Panc1 (cell line): ENCODE data around the gene NELFB. TPM values are rescaled to one million over a fixed set of nuclear protein-coding genes. Genes with fewer than 3 reads are reported as not detected.

ENCODE experiments used
- ATAC-seq: fragments of 200-7000 bp; cut with Tn5 transposase; 2 replicates; pipeline ENCODE4 v1.9.1; 2020; ENCODE audit warnings: mild to moderate bottlenecking, moderate library complexity
- BruUV-seq: library from RNA; stranded (reverse); fragments of 400-500 nt; replicated peaks from 2 replicates; lab custom pipeline; 2021; lab: Mats Ljungman, UMichigan
- CTCF ChIA-PET: fragments of 300-600 bp; sonication (Branson Sonifier 250); formaldehyde crosslinking; loops from one replicate; lab custom pipeline; 2022; ENCODE audit warnings: antibody characterized with exemption; lab: Charles Lee
- POLR2A ChIA-PET: fragments of 300-600 bp; sonication (Branson Sonifier 250); formaldehyde crosslinking; loops from one replicate; lab custom pipeline; 2022; ENCODE audit warnings: antibody characterized with exemption; lab: Charles Lee
- DNase-seq: peaks from one replicate; pipeline ENCODE4 v3.0.0-alpha.2; 2010; ENCODE audit warnings: low read depth, low spot score
- H3K27ac ChIP-seq: 2 replicates; pipeline ENCODE4 v1.5.1; 2011; ENCODE audit warnings: mild to moderate bottlenecking, low read length, inconsistent platforms
- H3K27me3 ChIP-seq: fragments of 200-500 bp; sonication (Bioruptor generic); 2 replicates; pipeline ENCODE4 v1.6.0; 2014; ENCODE audit warnings: low read length, inconsistent platforms; ENCODE audit not compliant: control insufficient read depth, insufficient read depth
- H3K36me3 ChIP-seq: fragments of 200-500 bp; sonication (Bioruptor generic); 2 replicates; pipeline ENCODE4 v1.5.1; 2014; ENCODE audit warnings: inconsistent platforms, mild to moderate bottlenecking, low read length, moderate library complexity; ENCODE audit not compliant: control insufficient read depth, insufficient read depth
- H3K4me1 ChIP-seq: 2 replicates; pipeline ENCODE4 v1.5.1; 2011; ENCODE audit warnings: inconsistent platforms, mild to moderate bottlenecking, low read length, moderate library complexity; ENCODE audit not compliant: control insufficient read depth, insufficient read depth
- H3K4me3 ChIP-seq, 2 experiments: 2 replicates each; pipeline ENCODE4 v1.5.1; 2011 to 2012; ENCODE audit warnings: low read depth in 2 of 2, low read length in 2 of 2, mild to moderate bottlenecking in 2 of 2, inconsistent platforms in 1 of 2, moderate library complexity in 1 of 2
- H3K9me3 ChIP-seq: fragments of 200-500 bp; sonication (Bioruptor generic); 2 replicates; pipeline ENCODE4 v1.5.1; 2014; ENCODE audit warnings: low read depth, mild to moderate bottlenecking, inconsistent platforms, low read length, moderate library complexity; ENCODE audit not compliant: control insufficient read depth, insufficient read depth
- POLR2AphosphoS5 ChIP-seq: IDR thresholded peaks from 2 replicates; pipeline ENCODE4 v1.6.1; 2012; ENCODE audit warnings: mild to moderate bottlenecking, low read depth, low read length, moderate library complexity
- SIN3A ChIP-seq: IDR thresholded peaks from 2 replicates; pipeline ENCODE4 v1.6.1; 2012; ENCODE audit warnings: low read depth, mild to moderate bottlenecking, low read length, moderate library complexity, borderline replicate concordance; ENCODE audit not compliant: insufficient read depth
- TCF7L2 ChIP-seq: IDR thresholded peaks from 2 replicates; pipeline ENCODE4 v1.6.1; 2011; ENCODE audit warnings: mild to moderate bottlenecking, low read depth, low read length, inconsistent platforms
- in situ Hi-C: cut with HindIII; loops from 2 replicates; pipeline ENCODE4 v1.10.0; 2016; ENCODE audit warnings: low sequenced_read_pairs, low pct_unique_long_range_greater_than_20kb
- intact Hi-C: fragments of 100-400 bp; cut with micrococcal nuclease; formaldehyde crosslinking; loops from one replicate; pipeline ENCODE4 v1.10.0; 2022; ENCODE audit not compliant: unreplicated experiment
- total RNA-seq: library from RNA; stranded (reverse); gene quantifications from one replicate; pipeline ENCODE4 v1.2.1, GENCODE V29; 2021; ENCODE audit not compliant: unreplicated experiment
- TF ChIP-seq, protein P1 (sequence below): fragments of 450-650 bp; IDR thresholded peaks from 2 replicates; pipeline ENCODE4 v1.5.1; 2017; ENCODE audit warnings: mild to moderate bottlenecking
- TF ChIP-seq, protein P2 (sequence below), 2 experiments: IDR thresholded peaks; 2 replicates each; pipeline ENCODE4 v1.6.1; 2011 to 2012; ENCODE audit warnings: low read depth in 2 of 2, control low read depth in 1 of 2, low read length in 1 of 2, mild to moderate bottlenecking in 1 of 2, moderate library complexity in 1 of 2; ENCODE audit not compliant: insufficient read depth in 1 of 2

Gene NELFB
- total RNA-seq, 1 experiment from 2014 or later = 62.4 TPM

DNA sequence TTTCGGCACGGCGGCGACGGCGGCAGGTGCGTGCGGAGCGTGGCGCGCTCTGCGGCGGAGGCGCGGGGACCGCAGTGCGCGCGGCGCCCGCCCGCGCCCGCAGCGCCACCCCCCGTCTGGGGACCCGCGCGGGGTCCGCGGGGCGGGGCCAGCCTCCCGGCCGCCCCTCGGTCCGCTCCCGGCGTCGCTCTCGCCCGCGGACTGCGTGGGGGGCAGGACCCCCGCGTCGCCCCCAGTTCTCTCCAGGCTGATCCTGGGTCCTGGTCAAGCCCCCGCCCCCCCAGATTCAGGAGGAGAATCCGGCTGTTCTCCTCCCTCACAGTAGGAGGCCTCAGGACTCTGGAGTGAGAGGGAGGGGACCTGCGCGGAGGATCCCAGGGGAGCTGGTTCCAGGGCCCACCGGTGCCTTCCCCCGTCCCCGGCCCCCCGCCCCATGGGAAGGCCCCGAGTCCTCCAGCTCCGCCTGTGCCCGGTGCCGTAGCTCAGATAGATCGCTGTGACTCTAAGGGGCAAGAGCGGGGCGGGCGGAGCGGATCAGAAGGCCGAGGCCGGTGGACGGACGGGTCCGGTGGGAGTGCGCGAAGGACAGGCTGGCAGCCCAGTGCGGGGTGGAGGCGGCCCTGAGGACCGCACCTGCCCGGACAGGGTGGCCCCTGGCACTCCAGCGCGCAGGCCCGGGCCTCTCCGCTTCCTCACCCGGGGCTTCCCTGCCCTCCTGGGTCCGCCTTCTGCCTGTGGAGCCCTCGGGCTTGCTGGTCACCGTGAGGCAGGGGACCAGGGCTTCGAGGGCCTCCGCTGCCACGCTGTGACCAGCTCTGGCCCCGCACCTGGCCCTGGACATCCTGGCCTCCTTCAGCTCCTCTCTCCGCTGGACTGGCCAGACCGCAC is 32.7 kb upstream of the NELFB start, which contains the start of gene RNF208:
TSS of gene RNF208 (minus strand) at position 51 of the 888 bp plus-strand sequence. CDS start 1,028 bp downstream, outside the sequence.
- no peaks in the 10 kb centered on the region for H3K27me3 ChIP-seq
- ChIA-PET POLR2A (no interaction called here), CTCF (no interaction called here)
- peaks cover 2% of the 10 kb centered on the region; the same call in 1 of the 2 replicates for H3K36me3 ChIP-seq
- in situ Hi-C loops (no loop called here), intact Hi-C loops (no loop called here)
- no peak for TF ChIP-seq POLR2AphosphoS5
- TF ChIP-seq SIN3A = no peak
- TF ChIP-seq, protein P1, sequence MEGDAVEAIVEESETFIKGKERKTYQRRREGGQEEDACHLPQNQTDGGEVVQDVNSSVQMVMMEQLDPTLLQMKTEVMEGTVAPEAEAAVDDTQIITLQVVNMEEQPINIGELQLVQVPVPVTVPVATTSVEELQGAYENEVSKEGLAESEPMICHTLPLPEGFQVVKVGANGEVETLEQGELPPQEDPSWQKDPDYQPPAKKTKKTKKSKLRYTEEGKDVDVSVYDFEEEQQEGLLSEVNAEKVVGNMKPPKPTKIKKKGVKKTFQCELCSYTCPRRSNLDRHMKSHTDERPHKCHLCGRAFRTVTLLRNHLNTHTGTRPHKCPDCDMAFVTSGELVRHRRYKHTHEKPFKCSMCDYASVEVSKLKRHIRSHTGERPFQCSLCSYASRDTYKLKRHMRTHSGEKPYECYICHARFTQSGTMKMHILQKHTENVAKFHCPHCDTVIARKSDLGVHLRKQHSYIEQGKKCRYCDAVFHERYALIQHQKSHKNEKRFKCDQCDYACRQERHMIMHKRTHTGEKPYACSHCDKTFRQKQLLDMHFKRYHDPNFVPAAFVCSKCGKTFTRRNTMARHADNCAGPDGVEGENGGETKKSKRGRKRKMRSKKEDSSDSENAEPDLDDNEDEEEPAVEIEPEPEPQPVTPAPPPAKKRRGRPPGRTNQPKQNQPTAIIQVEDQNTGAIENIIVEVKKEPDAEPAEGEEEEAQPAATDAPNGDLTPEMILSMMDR = no peak
- TF ChIP-seq, protein P2, sequence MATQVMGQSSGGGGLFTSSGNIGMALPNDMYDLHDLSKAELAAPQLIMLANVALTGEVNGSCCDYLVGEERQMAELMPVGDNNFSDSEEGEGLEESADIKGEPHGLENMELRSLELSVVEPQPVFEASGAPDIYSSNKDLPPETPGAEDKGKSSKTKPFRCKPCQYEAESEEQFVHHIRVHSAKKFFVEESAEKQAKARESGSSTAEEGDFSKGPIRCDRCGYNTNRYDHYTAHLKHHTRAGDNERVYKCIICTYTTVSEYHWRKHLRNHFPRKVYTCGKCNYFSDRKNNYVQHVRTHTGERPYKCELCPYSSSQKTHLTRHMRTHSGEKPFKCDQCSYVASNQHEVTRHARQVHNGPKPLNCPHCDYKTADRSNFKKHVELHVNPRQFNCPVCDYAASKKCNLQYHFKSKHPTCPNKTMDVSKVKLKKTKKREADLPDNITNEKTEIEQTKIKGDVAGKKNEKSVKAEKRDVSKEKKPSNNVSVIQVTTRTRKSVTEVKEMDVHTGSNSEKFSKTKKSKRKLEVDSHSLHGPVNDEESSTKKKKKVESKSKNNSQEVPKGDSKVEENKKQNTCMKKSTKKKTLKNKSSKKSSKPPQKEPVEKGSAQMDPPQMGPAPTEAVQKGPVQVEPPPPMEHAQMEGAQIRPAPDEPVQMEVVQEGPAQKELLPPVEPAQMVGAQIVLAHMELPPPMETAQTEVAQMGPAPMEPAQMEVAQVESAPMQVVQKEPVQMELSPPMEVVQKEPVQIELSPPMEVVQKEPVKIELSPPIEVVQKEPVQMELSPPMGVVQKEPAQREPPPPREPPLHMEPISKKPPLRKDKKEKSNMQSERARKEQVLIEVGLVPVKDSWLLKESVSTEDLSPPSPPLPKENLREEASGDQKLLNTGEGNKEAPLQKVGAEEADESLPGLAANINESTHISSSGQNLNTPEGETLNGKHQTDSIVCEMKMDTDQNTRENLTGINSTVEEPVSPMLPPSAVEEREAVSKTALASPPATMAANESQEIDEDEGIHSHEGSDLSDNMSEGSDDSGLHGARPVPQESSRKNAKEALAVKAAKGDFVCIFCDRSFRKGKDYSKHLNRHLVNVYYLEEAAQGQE (IDR thresholded peaks at IDR 0.05; ENCODE audit: insufficient read depth in 1 of 2, low read depth in 2 of 2, low read length in 1 of 2) = no peak
- TF ChIP-seq TCF7L2 = no peak
- peak within 1 kb of the TSS; percentile 50 to 67 for H3K4me3 ChIP-seq
- peaks cover 24% of the 10 kb centered on the region for H3K4me1 ChIP-seq
- DNase-seq = no peak
- H3K27ac ChIP-seq = peak within 1 kb of the TSS; percentile 69; the same call in 1 of the 2 replicates
- ATAC-seq = peak; percentile 7
- H3K9me3 ChIP-seq = no peaks in the 10 kb centered on the region
- no TSS peak for BruUV-seq

DNA sequence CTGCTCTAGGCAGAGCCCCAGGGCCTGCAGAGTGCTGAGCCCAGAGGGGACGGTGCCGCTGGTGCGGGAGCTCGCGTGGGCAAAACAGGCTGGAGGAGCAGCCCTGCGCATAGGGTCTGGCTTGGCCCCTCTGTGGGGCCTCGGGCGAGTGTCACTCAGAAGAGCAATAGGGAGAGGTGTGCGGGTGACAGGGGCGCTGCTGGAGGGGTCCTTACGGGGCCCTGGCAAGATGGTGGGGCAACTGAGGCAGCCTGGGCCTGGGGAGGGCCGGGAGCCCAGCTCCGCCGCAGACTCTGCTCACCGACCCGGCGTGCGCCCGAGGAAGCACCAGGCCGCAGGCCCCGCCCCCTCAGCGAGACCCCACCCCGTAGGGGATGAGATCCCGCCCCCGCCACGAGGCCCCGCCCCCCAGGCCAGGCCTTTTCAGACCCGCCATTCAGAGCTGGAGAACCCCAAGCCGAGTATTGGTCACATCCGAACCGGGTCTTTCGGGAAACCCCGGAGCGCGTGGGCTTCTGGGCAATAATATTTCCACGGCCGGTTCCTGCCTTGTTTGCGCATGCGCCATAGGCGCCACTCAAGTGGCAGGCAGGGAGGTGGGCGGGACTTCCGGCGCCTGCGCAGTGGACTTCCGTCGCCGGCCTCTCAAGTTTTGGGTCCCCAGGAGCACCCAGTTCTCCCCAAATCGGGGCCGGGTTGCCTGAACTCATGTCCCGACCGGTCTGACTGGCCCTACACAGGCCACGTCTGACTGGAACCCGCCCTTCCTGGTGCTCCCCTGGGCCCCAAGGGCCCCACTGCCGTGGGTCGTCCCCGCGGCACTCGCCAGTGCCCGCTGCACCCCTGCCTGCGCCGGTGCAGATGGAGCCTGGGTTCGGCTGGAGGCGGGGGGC is 31.8 kb upstream of the NELFB start:
- peaks cover 25% of the 10 kb centered on the region for H3K4me1 ChIP-seq

More for the DNA sequence above, 31.8 kb upstream of the NELFB start:
- Histone ChIP-seq H3K36me3 (peaks cover 2% of the 10 kb centered on the region; the same call in 1 of the 2 replicates), H3K4me3 (peak overlapping the region; percentile 67 to 72), H3K9me3 (no peaks in the 10 kb centered on the region), H3K27ac (peak overlapping the region; percentile 82), H3K27me3 (no peaks in the 10 kb centered on the region)
- ATAC-seq (peak; percentile 72), DNase-seq (peak; percentile 88)
- POLR2A ChIA-PET = interaction anchor here (0.6 kb wide), 2 partner anchors 17 to 193 kb away, joined by 5 to 8 read pairs; partner anchors contain the start of gene TUBB4B
- CTCF ChIA-PET = interaction anchor here (0.6 to 0.7 kb wide), 2 partner anchors 11 to 13 kb away, joined by 3 to 10 read pairs; no protein-coding TSS in a partner anchor
- BruUV-seq = no TSS peak
- in situ Hi-C loops (no loop called here), intact Hi-C loops (no loop called here)
- TF ChIP-seq POLR2AphosphoS5 (peak; percentile 63), SIN3A (no peak)
